Erythroblast (primary cell): ENCODE results near the gene BRD4.

ENCODE experiments used
- GATA1 ChIP-seq: IDR thresholded peaks from 2 replicates; pipeline ENCODE4 v1.6.1; 2011; ENCODE audit warnings: low read depth, mild to moderate bottlenecking, control low read depth, low read length, moderate library complexity
- POLR2A ChIP-seq: IDR thresholded peaks from 2 replicates; pipeline ENCODE4 v1.6.1; 2011; ENCODE audit warnings: mild to moderate bottlenecking, low read length

GRCh38 chr19:15368798-15369593 is 36.7 kb upstream of the BRD4 start:
- TF ChIP-seq POLR2A (no peak), GATA1 (no peak)
